H1 (cell line): ENCODE measurements around the gene MAPKAP1. TPM values are rescaled to one million over a fixed set of nuclear protein-coding genes. Genes with fewer than 3 reads are reported as not detected.

Experiments used
- ASH2L ChIP-seq: fragments of 200-600, 300-600 bp; sonication (generic); IDR thresholded peaks from one replicate; pipeline ENCODE4 v1.7.1; 2017; ENCODE audit warnings: low read length
- BCL11A ChIP-seq, 2 experiments: IDR thresholded peaks; one replicate each; pipeline ENCODE4 v1.6.1; 2011; ENCODE audit warnings: low read depth in 2 of 2, low read length in 2 of 2, mild to moderate bottlenecking in 2 of 2
- CEBPB ChIP-seq: IDR thresholded peaks from 2 replicates; pipeline ENCODE4 v1.6.1; 2012; ENCODE audit warnings: low read depth, low read length
- HDAC6 ChIP-seq: IDR thresholded peaks from one replicate; pipeline ENCODE4 v1.7.1; 2012; ENCODE audit warnings: low read depth, mild to moderate bottlenecking, inconsistent platforms, low read length, moderate library complexity
- MAFK ChIP-seq: IDR thresholded peaks from 2 replicates; pipeline ENCODE4 v1.6.1; 2012; ENCODE audit warnings: low read depth, mild to moderate bottlenecking, improper control_type of control experiment, low read length
- PHF8 ChIP-seq: fragments of 200-600 bp; sonication (generic); conservative IDR thresholded peaks from 2 replicates; pipeline ENCODE4 v1.7.1; 2012; ENCODE audit warnings: low read depth, mild to moderate bottlenecking, inconsistent platforms, low read length, moderate library complexity
- RFX5 ChIP-seq: IDR thresholded peaks from 2 replicates; pipeline ENCODE4 v1.6.1; 2011; ENCODE audit warnings: low read depth, low read length, improper control_type of control experiment, borderline replicate concordance
- ZNF274 ChIP-seq: IDR thresholded peaks from 2 replicates; pipeline ENCODE4 v1.7.0; 2012; ENCODE audit warnings: low read length, borderline replicate concordance; ENCODE audit errors: extremely low read depth
- polyA plus RNA-seq, 7 experiments: library from polyadenylated mRNA; depleted of rRNA in 3 of 7; stranded (reverse) in 5 of 7; unstranded in 2 of 7; fragments of >200 nt in 5 of 7; fragments of 200-250 nt in 2 of 7; gene quantifications; 1 replicate in 5 of 7; 2 replicates in 1 of 7; 4 replicates in 1 of 7; pipeline versions ENCODE4 v1.2.1 to v1.2.3, GENCODE V29; 2011 to 2013; ENCODE audit warnings: missing spikeins in 2 of 7, mixed read lengths in 2 of 7
- total RNA-seq: library from RNA; stranded (reverse); fragmentation: NEBNext Ultra II Directional; extraction: Animal tissue kit (Norgen Biotek cat#: 25700); gene quantifications from 2 replicates; pipeline ENCODE4 v1.2.1, GENCODE V29; 2021
- TF ChIP-seq, protein P1 (sequence below): IDR thresholded peaks from 2 replicates; pipeline ENCODE4 v1.6.1; 2011; ENCODE audit warnings: low read depth, mild to moderate bottlenecking, low read length; ENCODE audit not compliant: insufficient read depth

The MAPKAP1 gene
- total and polyA plus RNA-seq, 2 of the 8 experiments (the other 6 are each of a cell fraction or from before 2014, with no cell fraction given) = 79.2 to 140 TPM

DNA sequence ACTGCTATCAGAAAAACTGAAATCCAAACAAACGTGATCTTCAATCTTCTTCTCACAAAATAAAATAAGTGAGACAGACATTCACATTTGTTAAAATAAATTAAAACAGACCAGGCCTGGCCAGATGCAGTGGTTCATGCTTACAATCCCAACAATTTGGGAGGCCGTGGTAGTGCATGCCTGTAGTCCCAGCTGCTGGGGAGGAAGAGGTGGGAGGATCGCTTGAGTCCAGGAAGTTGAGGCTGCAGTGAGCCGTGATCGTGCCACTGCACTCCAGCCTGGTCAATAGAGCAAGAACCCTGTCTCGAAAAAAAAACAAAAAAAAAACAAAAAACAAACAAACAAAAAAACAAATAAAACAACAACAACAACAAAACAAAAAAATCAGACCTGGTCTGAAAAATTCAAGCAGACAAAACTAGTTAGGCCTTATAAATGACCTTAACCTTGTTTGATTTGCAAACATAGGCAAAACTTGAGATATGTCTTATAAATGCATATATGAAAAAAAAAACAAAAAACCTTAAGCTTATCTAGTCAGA, 10.8 kb downstream of the MAPKAP1 start (continued):
- no peak for TF ChIP-seq MAFK
- TF ChIP-seq HDAC6 = no peak
- TF ChIP-seq PHF8 = no peak
- TF ChIP-seq RFX5 = no peak
- TF ChIP-seq, protein P1, sequence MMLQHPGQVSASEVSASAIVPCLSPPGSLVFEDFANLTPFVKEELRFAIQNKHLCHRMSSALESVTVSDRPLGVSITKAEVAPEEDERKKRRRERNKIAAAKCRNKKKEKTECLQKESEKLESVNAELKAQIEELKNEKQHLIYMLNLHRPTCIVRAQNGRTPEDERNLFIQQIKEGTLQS = no peak
- TF ChIP-seq BCL11A (IDR thresholded peaks at IDR 0.05; ENCODE audit: low read depth in 2 of 2, low read length in 2 of 2) = no peak
- TF ChIP-seq CEBPB = no peak
- TF ChIP-seq ASH2L = no peak
- no peak for TF ChIP-seq ZNF274
- TF ChIP-seq, all 59 proteins: peak for 0
